ENCODE measurements around the gene PLA2G4E. TPM values are rescaled to one million over a fixed set of nuclear protein-coding genes. Genes with fewer than 3 reads are reported as not detected.

The PLA2G4E gene
- total and polyA plus RNA-seq, 4 donors, result not detected

DNA sequence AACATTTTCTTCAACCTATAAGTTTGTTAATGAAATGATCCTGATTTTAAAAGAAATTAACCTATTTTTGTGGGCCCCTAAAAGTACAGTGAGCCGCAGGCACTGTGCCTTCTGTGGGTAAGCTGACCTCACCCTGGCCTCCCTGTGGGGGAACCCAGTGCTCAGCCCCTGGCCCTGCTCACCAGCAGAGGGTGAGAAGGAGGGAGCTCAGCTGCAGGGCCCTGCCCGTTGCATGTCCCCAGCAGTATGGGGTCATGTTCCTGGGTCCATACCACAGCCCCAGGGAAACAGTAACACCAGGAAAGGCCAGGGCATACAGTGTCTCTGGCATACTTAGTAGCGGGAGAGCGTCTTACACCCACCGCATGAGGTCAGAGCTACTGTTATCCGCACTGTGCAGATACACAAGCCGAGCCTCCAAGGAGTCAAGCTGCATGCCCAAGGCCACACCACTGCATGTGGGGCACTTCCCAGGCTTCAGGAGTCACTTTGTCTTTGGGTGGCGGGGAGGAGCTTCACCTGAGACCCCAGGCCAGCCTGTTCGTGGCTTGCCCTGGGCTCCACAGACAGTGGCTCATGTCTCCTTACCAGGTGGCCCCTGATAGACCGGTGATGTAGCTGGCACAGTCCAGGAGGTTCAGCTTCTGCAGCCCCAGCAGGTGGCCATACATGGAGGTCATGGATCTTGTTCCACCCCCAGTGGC, 25.9 kb downstream of the PLA2G4E start:
- no peaks in the 10 kb centered on the region for H3K4me1 ChIP-seq (ENCODE audit: control insufficient read depth in 1 of 2, insufficient read depth in 2 of 2, low read length in 2 of 2)
- H3K4me3 ChIP-seq (ENCODE audit: low read length in 2 of 2), result no peak overlapping the region
- intact Hi-C loops (cut with DNase I), result no loop called here
- no peaks in the 10 kb centered on the region for H3K27me3 ChIP-seq (ENCODE audit: control insufficient read depth in 1 of 2, insufficient read depth in 2 of 2, low read length in 1 of 2)
- no peak overlapping the region for H3K27ac ChIP-seq (ENCODE audit: low read depth in 1 of 2, low read length in 2 of 2)
- 86 to 88% methylated on average over 10 of the region's 10 CpGs for WGBS, 2 donors
- H3K36me3 ChIP-seq (ENCODE audit: control insufficient read depth in 1 of 2, insufficient read depth in 2 of 2, low read length in 1 of 2), result no peaks in the 10 kb centered on the region
- ATAC-seq (ENCODE audit: low FRiP score), result no peak
- DNase-seq, result peak in 1 of 2 donors; percentile 46
- no peaks in the 10 kb centered on the region for H3K9me3 ChIP-seq (ENCODE audit: control insufficient read depth, low read length)

DNA sequence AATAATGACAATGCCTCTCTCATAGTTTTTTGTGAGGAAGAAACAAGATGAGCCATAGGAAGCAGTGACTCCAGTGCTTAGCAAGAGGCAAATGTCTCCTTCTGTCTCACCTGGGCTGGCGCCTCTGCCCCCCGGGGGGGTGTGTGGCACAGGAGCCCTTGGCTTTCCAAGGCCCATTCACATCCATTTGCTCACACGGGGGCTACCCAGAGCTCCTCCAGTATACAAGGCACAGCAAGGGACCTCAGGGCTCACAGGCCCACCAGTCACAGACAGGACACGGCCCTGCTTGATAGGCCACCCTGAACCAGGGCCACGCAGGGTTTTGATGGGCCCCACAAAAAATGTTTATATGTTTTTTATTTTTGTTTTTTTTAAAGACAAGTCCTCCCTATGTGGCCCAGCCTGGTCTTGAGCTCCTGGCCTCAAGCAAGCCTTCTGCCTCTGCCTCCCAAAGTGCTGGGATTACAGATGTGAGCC, 26.6 kb downstream of the PLA2G4E start:
- Histone ChIP-seq H3K4me3 (ENCODE audit: low read length in 2 of 2) (no peak overlapping the region), H3K36me3 (ENCODE audit: control insufficient read depth in 1 of 2, insufficient read depth in 2 of 2, low read length in 1 of 2) (no peaks in the 10 kb centered on the region), H3K4me1 (ENCODE audit: control insufficient read depth in 1 of 2, insufficient read depth in 2 of 2, low read length in 2 of 2) (no peaks in the 10 kb centered on the region), H3K27ac (ENCODE audit: low read depth in 1 of 2, low read length in 2 of 2) (no peak overlapping the region), H3K27me3 (ENCODE audit: control insufficient read depth in 1 of 2, insufficient read depth in 2 of 2, low read length in 1 of 2) (no peaks in the 10 kb centered on the region), H3K9me3 (ENCODE audit: control insufficient read depth, low read length) (no peaks in the 10 kb centered on the region)
- 81 to 83% methylated on average over 5 of the region's 5 CpGs for WGBS, 2 donors
- no peak for ATAC-seq (ENCODE audit: low FRiP score)
- intact Hi-C loops (cut with DNase I), result no loop called here
- peak in 1 of 2 donors; percentile 64 for DNase-seq

DNA sequence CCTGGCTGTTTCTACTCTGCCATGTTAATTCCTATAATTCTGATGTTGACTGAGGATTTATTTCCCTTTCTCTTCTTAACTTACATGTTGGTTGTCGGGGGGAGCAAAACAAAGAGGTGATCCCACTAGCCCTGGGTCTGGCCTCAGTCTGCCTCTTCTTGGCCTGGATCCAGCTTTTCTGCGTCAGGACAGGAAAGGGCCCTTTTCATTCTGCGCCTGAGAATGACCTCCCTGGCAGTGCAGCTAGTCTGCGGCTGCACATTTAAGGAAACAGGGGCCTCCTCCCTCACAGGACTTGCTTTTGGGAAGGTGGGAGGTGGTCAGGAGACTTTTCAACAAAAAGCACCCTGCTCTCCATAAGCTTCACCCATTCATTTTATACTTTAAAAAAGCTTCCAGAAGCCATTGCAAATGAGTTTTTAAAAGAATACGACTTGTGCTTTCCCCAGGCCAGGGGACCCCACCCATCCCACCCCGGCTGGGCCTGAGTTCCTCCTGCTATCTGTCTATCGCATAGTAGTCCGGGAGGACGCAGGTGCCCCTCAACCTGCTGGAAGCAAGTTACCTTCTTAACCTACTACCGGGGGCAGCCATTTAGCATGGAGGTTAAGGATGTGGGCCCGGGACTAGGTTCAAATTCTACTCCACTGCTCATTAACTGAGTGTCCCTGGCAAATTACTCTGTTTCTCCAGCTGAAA, 27.2 kb downstream of the PLA2G4E start:
- no peak for ATAC-seq (ENCODE audit: low FRiP score)
- no peak overlapping the region for H3K27ac ChIP-seq (ENCODE audit: low read depth in 1 of 2, low read length in 2 of 2)
- peak in 1 of 2 donors; percentile 51 for DNase-seq
- no peaks in the 10 kb centered on the region for H3K27me3 ChIP-seq (ENCODE audit: control insufficient read depth in 1 of 2, insufficient read depth in 2 of 2, low read length in 1 of 2)
- H3K36me3 ChIP-seq (ENCODE audit: control insufficient read depth in 1 of 2, insufficient read depth in 2 of 2, low read length in 1 of 2), result no peaks in the 10 kb centered on the region
- no peak overlapping the region for H3K4me3 ChIP-seq (ENCODE audit: low read length in 2 of 2)
- 94 to 95% methylated on average over 11 of the region's 11 CpGs for WGBS, 2 donors
- intact Hi-C loops (cut with DNase I), result no loop called here
- no peaks in the 10 kb centered on the region for H3K4me1 ChIP-seq (ENCODE audit: control insufficient read depth in 1 of 2, insufficient read depth in 2 of 2, low read length in 2 of 2)
- no peaks in the 10 kb centered on the region for H3K9me3 ChIP-seq (ENCODE audit: control insufficient read depth, low read length)

DNA sequence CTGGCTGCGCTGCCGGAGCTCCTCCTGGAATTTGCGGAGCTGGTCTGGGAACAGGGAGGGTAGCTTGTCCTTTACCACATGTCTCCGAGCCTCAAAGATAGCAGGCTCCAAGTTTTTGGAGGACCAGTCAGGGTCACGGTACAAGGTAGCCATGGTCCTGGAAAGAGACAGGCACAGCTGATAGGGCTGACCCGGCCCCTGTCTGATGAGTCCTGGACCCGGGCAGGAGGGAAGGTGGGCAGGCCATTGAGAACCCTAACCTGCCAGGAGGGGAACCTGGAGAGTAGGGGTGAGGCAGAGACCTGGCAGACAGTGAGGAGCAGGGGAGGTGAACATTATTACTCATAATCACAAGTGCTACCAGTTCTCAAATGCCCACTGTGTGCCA, 28.0 kb downstream of the PLA2G4E start:
- no peak overlapping the region for H3K4me3 ChIP-seq (ENCODE audit: low read length in 2 of 2)
- no peaks in the 10 kb centered on the region for H3K36me3 ChIP-seq (ENCODE audit: control insufficient read depth in 1 of 2, insufficient read depth in 2 of 2, low read length in 1 of 2)
- intact Hi-C loops (cut with DNase I), result no loop called here
- H3K27me3 ChIP-seq (ENCODE audit: control insufficient read depth in 1 of 2, insufficient read depth in 2 of 2, low read length in 1 of 2), result no peaks in the 10 kb centered on the region
- no peak overlapping the region for H3K27ac ChIP-seq (ENCODE audit: low read depth in 1 of 2, low read length in 2 of 2)
- DNase-seq (peak in 1 of 2 donors; percentile 42), ATAC-seq (ENCODE audit: low FRiP score) (no peak)
- WGBS, 2 donors, result 88 to 90% methylated on average over 7 of the region's 7 CpGs
- no peaks in the 10 kb centered on the region for H3K4me1 ChIP-seq (ENCODE audit: control insufficient read depth in 1 of 2, insufficient read depth in 2 of 2, low read length in 2 of 2)
- no peaks in the 10 kb centered on the region for H3K9me3 ChIP-seq (ENCODE audit: control insufficient read depth, low read length)

DNA sequence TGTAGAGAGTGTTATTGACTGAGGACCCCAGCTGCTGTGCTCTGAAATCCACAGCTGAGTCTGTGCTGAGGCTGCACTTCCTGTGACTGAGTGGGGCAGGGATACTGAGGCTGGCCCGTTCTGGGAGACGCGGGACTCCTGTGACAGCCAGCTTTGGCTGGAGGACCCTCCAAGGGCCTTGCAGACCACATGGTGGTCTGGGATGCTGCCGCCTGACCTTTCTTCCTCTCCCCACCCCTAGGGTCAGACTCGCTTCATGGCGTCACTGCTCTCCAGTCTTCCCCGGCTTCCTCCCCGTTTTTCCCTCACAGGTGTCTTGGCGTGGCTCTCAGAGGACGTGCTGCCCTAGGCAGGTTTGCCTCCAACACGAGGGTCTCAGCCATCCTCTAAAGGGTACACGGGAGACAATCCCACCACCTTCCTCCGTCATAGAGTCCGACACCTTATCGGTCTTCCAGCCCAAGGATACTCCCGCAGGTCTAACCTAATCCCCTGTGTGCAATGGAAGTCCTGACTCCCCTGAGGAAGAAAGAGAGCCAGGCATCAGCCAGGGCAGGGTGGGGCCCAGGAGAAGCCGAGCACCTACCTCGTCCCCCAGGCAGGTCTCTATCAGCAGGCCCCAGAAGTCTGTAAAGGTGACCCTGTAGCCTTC, 28.6 kb downstream of the PLA2G4E start:
- Histone ChIP-seq H3K36me3 (ENCODE audit: control insufficient read depth in 1 of 2, insufficient read depth in 2 of 2, low read length in 1 of 2) (no peaks in the 10 kb centered on the region), H3K9me3 (ENCODE audit: control insufficient read depth, low read length) (no peaks in the 10 kb centered on the region), H3K27me3 (ENCODE audit: control insufficient read depth in 1 of 2, insufficient read depth in 2 of 2, low read length in 1 of 2) (no peaks in the 10 kb centered on the region), H3K4me3 (ENCODE audit: low read length in 2 of 2) (no peak overlapping the region), H3K27ac (ENCODE audit: low read depth in 1 of 2, low read length in 2 of 2) (no peak overlapping the region), H3K4me1 (ENCODE audit: control insufficient read depth in 1 of 2, insufficient read depth in 2 of 2, low read length in 2 of 2) (no peaks in the 10 kb centered on the region)
- DNase-seq, result peak in 1 of 2 donors; percentile 45
- intact Hi-C loops (cut with DNase I), result no loop called here
- no peak for ATAC-seq (ENCODE audit: low FRiP score)
- 94 to 97% methylated on average over 18 of the region's 18 CpGs for WGBS, 2 donors

DNA sequence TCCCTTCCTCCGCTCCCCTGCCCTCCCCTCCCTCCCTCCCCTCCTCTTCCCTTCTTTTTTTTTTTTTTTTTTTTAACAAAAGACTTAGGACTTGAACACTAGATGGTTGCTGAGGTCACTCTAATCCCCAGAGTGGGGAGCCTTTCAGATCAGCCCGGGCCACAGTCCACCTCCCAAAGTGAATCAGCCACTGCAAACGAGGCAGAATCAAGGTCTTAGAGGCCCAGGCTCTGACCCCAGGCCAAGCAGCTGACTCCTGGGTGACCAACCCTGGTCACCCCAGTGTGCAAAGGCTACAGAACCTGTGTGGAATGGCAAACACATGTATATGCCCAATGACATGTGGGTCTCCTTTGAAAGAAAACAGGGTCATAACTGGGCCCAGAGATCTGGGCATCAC, 30.2 kb downstream of the PLA2G4E start:
- Histone ChIP-seq H3K36me3 (ENCODE audit: control insufficient read depth in 1 of 2, insufficient read depth in 2 of 2, low read length in 1 of 2) (no peaks in the 10 kb centered on the region), H3K27me3 (ENCODE audit: control insufficient read depth in 1 of 2, insufficient read depth in 2 of 2, low read length in 1 of 2) (no peaks in the 10 kb centered on the region), H3K27ac (ENCODE audit: low read depth in 1 of 2, low read length in 2 of 2) (no peak overlapping the region), H3K9me3 (ENCODE audit: control insufficient read depth, low read length) (no peaks in the 10 kb centered on the region), H3K4me1 (ENCODE audit: control insufficient read depth in 1 of 2, insufficient read depth in 2 of 2, low read length in 2 of 2) (no peaks in the 10 kb centered on the region), H3K4me3 (ENCODE audit: low read length in 2 of 2) (no peak overlapping the region)
- 63 to 73% methylated on average over 3 of the region's 3 CpGs for WGBS, 2 donors
- no peak for ATAC-seq (ENCODE audit: low FRiP score)
- DNase-seq, result peak in 1 of 2 donors; percentile 42
- intact Hi-C loops (cut with DNase I), result no loop called here

DNA sequence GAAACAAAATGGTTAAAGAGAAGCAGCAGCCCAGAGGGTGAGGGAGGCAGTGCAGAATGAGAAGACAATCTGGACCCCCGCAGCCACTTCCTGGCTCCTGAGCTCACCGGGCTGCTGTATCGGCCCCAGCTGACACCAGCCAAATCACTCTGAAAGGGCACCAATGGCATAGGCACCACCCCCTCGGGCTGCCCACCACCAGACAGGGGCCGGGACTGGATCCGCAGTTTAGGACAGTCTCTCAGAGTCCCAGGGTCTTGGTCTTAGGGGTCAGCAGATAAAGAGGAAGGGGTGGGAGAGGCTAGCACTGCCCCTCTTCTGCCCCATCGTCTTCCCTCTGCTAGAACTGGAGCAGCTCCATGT, 30.6 kb downstream of the PLA2G4E start:
- Histone ChIP-seq H3K36me3 (ENCODE audit: control insufficient read depth in 1 of 2, insufficient read depth in 2 of 2, low read length in 1 of 2) (no peaks in the 10 kb centered on the region), H3K27ac (ENCODE audit: low read depth in 1 of 2, low read length in 2 of 2) (no peak overlapping the region), H3K4me3 (ENCODE audit: low read length in 2 of 2) (no peak overlapping the region), H3K9me3 (ENCODE audit: control insufficient read depth, low read length) (no peaks in the 10 kb centered on the region), H3K4me1 (ENCODE audit: control insufficient read depth in 1 of 2, insufficient read depth in 2 of 2, low read length in 2 of 2) (peaks cover 0 to 2% of the 10 kb centered on the region in 2 donors), H3K27me3 (ENCODE audit: control insufficient read depth in 1 of 2, insufficient read depth in 2 of 2, low read length in 1 of 2) (no peaks in the 10 kb centered on the region)
- intact Hi-C loops (cut with DNase I), result no loop called here
- peak in 1 of 2 donors; percentile 51 for DNase-seq
- no peak for ATAC-seq (ENCODE audit: low FRiP score)
- 54 to 70% methylated on average over 7 of the region's 7 CpGs for WGBS, 2 donors

DNA sequence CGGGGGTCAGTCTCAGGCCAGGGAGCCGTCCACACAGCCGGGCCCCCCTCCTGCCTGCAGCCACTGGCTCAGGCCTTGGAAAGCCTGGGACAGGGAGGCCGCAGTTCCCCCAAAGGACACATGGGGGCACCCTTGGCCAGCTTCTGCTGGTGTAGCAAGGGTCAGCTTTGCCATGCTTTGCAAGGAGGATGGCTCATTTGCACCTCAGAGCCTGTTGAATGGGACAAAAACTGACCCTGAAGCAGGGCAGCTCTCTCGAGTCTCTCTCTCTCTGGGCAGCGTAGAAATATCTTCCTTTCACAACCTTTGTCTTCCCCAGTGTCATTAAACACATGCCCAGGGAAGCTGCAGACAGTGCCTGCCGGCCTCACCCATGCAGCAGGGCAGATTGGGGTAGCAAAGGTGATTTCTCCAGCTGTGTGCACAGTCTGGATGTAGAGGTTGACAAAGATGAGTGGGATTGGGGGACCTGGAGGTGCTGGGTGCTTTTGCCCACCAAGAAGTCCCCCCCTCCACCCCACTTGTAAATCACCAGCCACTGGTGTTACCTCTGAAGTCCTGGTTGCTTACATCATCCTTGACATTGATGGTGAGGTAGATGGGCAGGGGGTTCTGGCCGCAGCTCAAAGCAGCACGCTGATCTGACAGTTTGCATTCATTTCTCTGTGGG, 31.1 kb downstream of the PLA2G4E start:
- Histone ChIP-seq H3K4me1 (ENCODE audit: control insufficient read depth in 1 of 2, insufficient read depth in 2 of 2, low read length in 2 of 2) (peaks cover 0 to 2% of the 10 kb centered on the region in 2 donors), H3K36me3 (ENCODE audit: control insufficient read depth in 1 of 2, insufficient read depth in 2 of 2, low read length in 1 of 2) (no peaks in the 10 kb centered on the region), H3K27me3 (ENCODE audit: control insufficient read depth in 1 of 2, insufficient read depth in 2 of 2, low read length in 1 of 2) (no peaks in the 10 kb centered on the region), H3K4me3 (ENCODE audit: low read length in 2 of 2) (no peak overlapping the region), H3K27ac (ENCODE audit: low read depth in 1 of 2, low read length in 2 of 2) (no peak overlapping the region), H3K9me3 (ENCODE audit: control insufficient read depth, low read length) (no peaks in the 10 kb centered on the region)
- intact Hi-C loops (cut with DNase I), result loop anchor here (2.0 to 10.0 kb wide), 2 partner anchors 67 to 145 kb away; no protein-coding TSS in a partner anchor
- DNase-seq, result peak; percentile 86 to 95
- WGBS, 2 donors, result 24 to 28% methylated on average over 9 of the region's 9 CpGs
- ATAC-seq (ENCODE audit: low FRiP score), result peak; percentile 87

Data from aorta (tissue), 5 donors.